ENCODE results near the gene CXCR6. TPM values are rescaled to one million over a fixed set of nuclear protein-coding genes. Genes with fewer than 3 reads are reported as not detected.

Gene CXCR6
- total and polyA plus RNA-seq, 2 of the 13 experiments (the other 11 are each of a cell fraction or from before 2014, with no cell fraction given): not detected

DNA sequence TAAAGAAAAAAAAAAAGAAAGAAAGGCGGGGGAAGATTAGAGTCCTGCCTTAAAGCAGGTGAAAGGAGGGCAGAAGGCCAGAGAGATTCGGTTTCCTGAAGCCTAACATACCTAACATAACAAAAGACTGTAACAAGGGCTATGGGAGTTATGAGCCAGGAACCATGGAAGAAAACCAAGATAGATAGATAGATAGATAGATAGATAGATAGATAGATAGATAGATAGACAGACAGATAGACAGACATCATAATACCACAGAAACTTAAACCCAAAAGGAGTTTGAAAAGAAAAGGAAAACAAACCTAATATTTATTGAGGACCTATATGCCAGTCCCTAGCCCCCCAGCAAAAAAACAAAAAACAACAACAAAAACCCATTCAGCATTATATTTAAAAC lies 54.7 kb downstream of the CXCR6 start:
- BruUV-seq (replicated peaks): no TSS peak
- POLR2A ChIA-PET: no interaction called here
- Histone ChIP-seq H3K36me3 (replicated peaks in 1 of 2; ENCODE audit: control insufficient read depth in 1 of 2, insufficient read depth in 2 of 2, low read length in 2 of 2) (no peaks in the 10 kb centered on the region), H3K79me2 (ENCODE audit: insufficient read depth, low read length) (peaks cover 19% of the 10 kb centered on the region), H4K20me1 (ENCODE audit: insufficient read depth, low read length) (no peaks in the 10 kb centered on the region), H3K9ac (ENCODE audit: insufficient read depth, low read depth, low read length) (no peak overlapping the region), H3K27ac (ENCODE audit: extremely low read length, insufficient read depth, low read length) (no peak overlapping the region), H3K4me2 (ENCODE audit: low read depth, low read length) (no peak overlapping the region), H3K4me3 (replicated peaks in 1 of 3; ENCODE audit: insufficient read depth in 1 of 3, low read depth in 2 of 3, low read length in 3 of 3) (no peak overlapping the region), H3K4me1 (ENCODE audit: insufficient read depth, low read length) (peaks cover 26% of the 10 kb centered on the region), H3K9me3 (ENCODE audit: low read length) (no peaks in the 10 kb centered on the region), H2AFZ (ENCODE audit: low read length) (no peak overlapping the region), H3K27me3 (ENCODE audit: control insufficient read depth in 1 of 2, insufficient read depth in 2 of 2, low read length in 2 of 2) (peaks cover 0 to 24% of the 10 kb centered on the region in 2 experiments; a peak in 2 of 5 replicates)
- CTCF ChIA-PET (ENCODE audit: low intra/inter-chr PET ratio, low total read pairs): no interaction called here
- TF ChIP-seq NR3C1 (CRISPR knock-in tag; IDR thresholded peaks at IDR 0.05) (no peak), ZNF780A (CRISPR knock-in tag; IDR thresholded peaks at IDR 0.05) (no peak), ZNF572 (CRISPR knock-in tag; IDR thresholded peaks at IDR 0.05) (no peak)
- no peak for ATAC-seq
- intact Hi-C loops (cut with micrococcal nuclease; ENCODE audit: unreplicated experiment): no loop called here
- no peak for DNase-seq (ENCODE audit: low spot score)
- 38% methylated on average over 2 of the region's 2 CpGs for WGBS (ENCODE audit: low lambda C conversion rate)
- FAIRE-seq: no peak
- in situ Hi-C loops (cut with HindIII; ENCODE audit: extremely low pct_ligation_motif_present, low pct_unique_long_range_greater_than_20kb): no loop called here

Small RNA genes within 50 kb of the gene (small RNA-seq; reads per million reads assigned to genes)
- 0 reads per million in 3 experiments for gene RF00019 (ENCODE audit: insufficient read depth in 2 of 3, insufficient read length in 3 of 3, low read depth in 2 of 3, low replicate concordance in 1 of 3)

Other genes with a start within 250 kb of the CXCR6 start
- not detected in 2 replicates for gene SLC6A20, start 146.9 kb upstream of the CXCR6 start, total RNA-seq (2016; rRNA removed; fragmentation: Illumina TruSeq; extraction: Trizol)
- 0.04 TPM in 1 of 2 replicates, not detected in the other for gene SLC6A20, start 146.9 kb upstream of the CXCR6 start, polyA plus RNA-seq (2011; rRNA removed)
- 16.6 and 27.3 TPM in 2 replicates for gene LZTFL1, start 101.3 kb upstream of the CXCR6 start, total RNA-seq (2016; rRNA removed; fragmentation: Illumina TruSeq; extraction: Trizol)
- gene LZTFL1, start 101.3 kb upstream of the CXCR6 start, polyA plus RNA-seq (2011; rRNA removed): 14.6 and 17.2 TPM in 2 replicates
- gene CCR9, start 56.9 kb upstream of the CXCR6 start, total RNA-seq (2016; rRNA removed; fragmentation: Illumina TruSeq; extraction: Trizol): not detected in 2 replicates
- gene CCR9, start 56.9 kb upstream of the CXCR6 start, polyA plus RNA-seq (2011; rRNA removed): not detected in 2 replicates
- gene FYCO1, start 52.4 kb downstream of the CXCR6 start, total RNA-seq (2016; rRNA removed; fragmentation: Illumina TruSeq; extraction: Trizol): 2.7 and 4.9 TPM in 2 replicates
- gene FYCO1, start 52.4 kb downstream of the CXCR6 start, polyA plus RNA-seq (2011; rRNA removed): 4.2 and 6.0 TPM in 2 replicates
- gene XCR1, start 84.0 kb downstream of the CXCR6 start, total RNA-seq (2016; rRNA removed; fragmentation: Illumina TruSeq; extraction: Trizol): not detected in 2 replicates
- gene XCR1, start 84.0 kb downstream of the CXCR6 start, polyA plus RNA-seq (2011; rRNA removed): not detected in 2 replicates